CD14-positive monocyte (primary cell): Measurements from ENCODE around the gene PCDHGB7. TPM values are rescaled to one million over a fixed set of nuclear protein-coding genes. Genes with fewer than 3 reads are reported as not detected.
"Not testable (repeated sequence)": the region's sequence is repeated elsewhere in the genome, so short reads cannot be mapped to it uniquely, and the experiment has no call there.

Experiments used
- DNase-seq, 3 donors: peaks; one replicate each; pipeline ENCODE4 v3.0.0-alpha.2; 2011 to 2022
- H2AFZ ChIP-seq: 2 replicates; pipeline ENCODE4 v1.6.0; 2012; ENCODE audit warnings: mild to moderate bottlenecking, low read depth, low read length, inconsistent platforms; ENCODE audit not compliant: insufficient read depth, poor library complexity, severe bottlenecking
- H3K27ac ChIP-seq, 2 donors: 1 replicate in 1 of 2; 2 replicates in 1 of 2; pipeline ENCODE4 v1.5.1; 2012 to 2013; ENCODE audit warnings: low read length in 2 of 2, control low read depth in 1 of 2, inconsistent platforms in 1 of 2, low read depth in 1 of 2, mild to moderate bottlenecking in 1 of 2
- H3K27me3 ChIP-seq, 2 donors: one replicate each; pipeline versions ENCODE4 v1.6.0 to v1.6.1; 2011 to 2013; ENCODE audit warnings: low read length in 2 of 2; ENCODE audit not compliant: control insufficient read depth in 2 of 2, insufficient read depth in 2 of 2
- H3K36me3 ChIP-seq, 2 donors: replicated peaks in 1 of 2; 1 replicate in 1 of 2; 2 replicates in 1 of 2; pipeline versions ENCODE4 v1.5.1 to v1.6.1; 2012 to 2013; ENCODE audit warnings: low read length in 2 of 2, control low read depth in 1 of 2, inconsistent platforms in 1 of 2, mild to moderate bottlenecking in 1 of 2; ENCODE audit not compliant: insufficient read depth in 2 of 2, control insufficient read depth in 1 of 2
- H3K4me1 ChIP-seq, 2 donors: 1 replicate in 1 of 2; 2 replicates in 1 of 2; pipeline versions ENCODE4 v1.5.1 to v1.6.1; 2012 to 2013; ENCODE audit warnings: low read length in 2 of 2, control low read depth in 1 of 2, inconsistent platforms in 1 of 2, mild to moderate bottlenecking in 1 of 2, moderate library complexity in 1 of 2; ENCODE audit not compliant: insufficient read depth in 2 of 2, control insufficient read depth in 1 of 2
- H3K4me2 ChIP-seq: replicated peaks from 2 replicates; pipeline ENCODE3; 2012; ENCODE audit warnings: low read length, moderate library complexity, mild to moderate bottlenecking; ENCODE audit not compliant: poor library complexity, severe bottlenecking; ENCODE audit errors: extremely low read depth
- H3K4me3 ChIP-seq, 3 experiments: fragments of 200-600 bp in 1 of 3; sonication (generic) in 1 of 3; replicated peaks in 1 of 3; 1 replicate in 2 of 3; 2 replicates in 1 of 3; pipeline ENCODE4 v1.5.1; 2011 to 2013; ENCODE audit warnings: low read length in 3 of 3, mild to moderate bottlenecking in 3 of 3, control low read depth in 2 of 3, low read depth in 2 of 3, inconsistent platforms in 1 of 3, moderate library complexity in 1 of 3
- H3K79me2 ChIP-seq: 2 replicates; pipeline ENCODE4 v1.6.0; 2012; ENCODE audit warnings: mild to moderate bottlenecking, control low read depth, inconsistent platforms, low read length, moderate library complexity; ENCODE audit not compliant: insufficient read depth
- H3K9ac ChIP-seq: 2 replicates; pipeline ENCODE4 v1.6.0; 2017; ENCODE audit warnings: low read length, mild to moderate bottlenecking; ENCODE audit not compliant: insufficient read depth, poor library complexity, severe bottlenecking
- H3K9me3 ChIP-seq, 2 donors: replicated peaks in 1 of 2; 1 replicate in 1 of 2; 2 replicates in 1 of 2; pipeline versions ENCODE4 v1.5.1 to v1.6.1; 2012 to 2013; ENCODE audit warnings: low read length in 2 of 2, control low read depth in 1 of 2; ENCODE audit not compliant: control insufficient read depth in 1 of 2, insufficient read depth in 1 of 2
- H4K20me1 ChIP-seq: 2 replicates; pipeline ENCODE4 v1.6.0; 2012; ENCODE audit warnings: mild to moderate bottlenecking, low read length, control low read depth, moderate library complexity; ENCODE audit not compliant: insufficient read depth
- H3K27ac Mint-ChIP-seq, 7 donors: one replicate each; pipeline ENCODE4 v1.8.0; 2020; ENCODE audit warnings: mild to moderate bottlenecking in 7 of 7, mixed read lengths in 7 of 7, moderate library complexity in 6 of 7, inconsistent platforms in 2 of 7
- H3K27me3 Mint-ChIP-seq, 3 donors: one replicate each; pipeline ENCODE4 v1.8.0; 2021 to 2022; ENCODE audit warnings: low read depth in 3 of 3, mild to moderate bottlenecking in 3 of 3, mixed read lengths in 3 of 3, moderate library complexity in 3 of 3, inconsistent platforms in 1 of 3
- H3K36me3 Mint-ChIP-seq, 2 donors: one replicate each; pipeline ENCODE4 v1.8.0; 2020; ENCODE audit warnings: mixed read lengths in 2 of 2, inconsistent platforms in 1 of 2, mild to moderate bottlenecking in 1 of 2
- H3K4me1 Mint-ChIP-seq: one replicate; pipeline ENCODE4 v1.8.0; 2020; ENCODE audit warnings: mild to moderate bottlenecking, mixed read lengths
- H3K4me3 Mint-ChIP-seq, 2 donors: one replicate each; pipeline ENCODE4 v1.8.0; 2020; ENCODE audit warnings: mild to moderate bottlenecking in 2 of 2, mixed read lengths in 2 of 2, moderate library complexity in 1 of 2
- H3K9me3 Mint-ChIP-seq, 7 donors: one replicate each; pipeline ENCODE4 v1.8.0; 2020 to 2022; ENCODE audit warnings: mixed read lengths in 7 of 7, mild to moderate bottlenecking in 6 of 7, moderate library complexity in 6 of 7, inconsistent platforms in 2 of 7
- CTCF ChIP-seq: fragments of 200-600 bp; IDR thresholded peaks from one replicate; pipeline ENCODE4 v1.8.0; 2022; ENCODE audit warnings: antibody characterized with exemption, mild to moderate bottlenecking
- WGBS: methylation state at CpG from one replicate; pipeline ENCODE4 v1.1.5; 2013; ENCODE audit warnings: missing lambda C conversion rate; ENCODE audit not compliant: insufficient coverage; 5-methylcytosine and 5-hydroxymethylcytosine counted together
- intact Hi-C, 2 donors: fragments of 100-400 bp; cut with micrococcal nuclease; formaldehyde crosslinking; loops; one replicate each; pipeline versions ENCODE4 v1.15.0 to v1.15.1; 2023
- polyA minus RNA-seq: library from RNA; depleted of rRNA, polyadenylated mRNA; stranded (reverse); fragments of >200 nt; gene quantifications from 2 replicates; pipeline ENCODE4 v1.2.3, GENCODE V29; 2012
- polyA plus RNA-seq, 3 donors: library from polyadenylated mRNA; depleted of rRNA in 1 of 3; unstranded in 2 of 3; stranded (reverse) in 1 of 3; fragments of 300-500 nt in 2 of 3; fragments of >200 nt in 1 of 3; fragmentation: Illumina TruSeq in 2 of 3; gene quantifications; 1 replicate in 2 of 3; 2 replicates in 1 of 3; pipeline ENCODE4 v1.2.3, GENCODE V29; 2012 to 2021
- total RNA-seq, 12 experiments: library from RNA in 1 of 12; stranded (reverse) in 1 of 12; fragments of 120-200 nt in 1 of 12; gene quantifications; one replicate each; pipeline ENCODE4 v1.2.4 and lab custom pipeline; 2013 to 2026; ENCODE audit warnings: mixed read lengths in 6 of 12, inconsistent platforms in 1 of 12

PCDHGB7 gene
- total RNA-seq (2013): 0.08 TPM
- polyA plus RNA-seq (under 1 TPM in 1 of 3 donors, not detected in 2; 0.04 TPM), polyA minus RNA-seq (not detected in 2 replicates), total RNA-seq (lab: John Stamatoyannopoulos, UW) (0 to 1.0 (median 0.04) reads per million in 11 experiments)

- peaks cover 16 to 39% of the 10 kb centered on the region in 2 donors for H3K36me3 Mint-ChIP-seq
- DNase-seq: peak; percentile 56 to 69 (median 57)
Observed at GRCh38 chr5:141417494-141418172, at the start of gene PCDHGB7. TSS of gene PCDHGB7 (plus strand) at chr5:141417677. CDS start at chr5:141417860, 183 bp downstream.

More at GRCh38 chr5:141417494-141418172, at the start of gene PCDHGB7:
- H4K20me1 ChIP-seq, H3K9ac ChIP-seq, H3K36me3 ChIP-seq, H3K27ac ChIP-seq, H3K79me2 ChIP-seq, H3K27ac Mint-ChIP-seq: not testable (repeated sequence)
- Histone ChIP-seq H3K9me3 (peaks cover 40 to 64% of the 10 kb centered on the region in 2 donors), H3K4me3 (peak within 1 kb of the TSS; percentile 20 to 74 (median 44)), H2AFZ (peak within 1 kb of the TSS; percentile 80), H3K27me3 (peaks cover 82 to 100% of the 10 kb centered on the region in 2 donors), H3K4me1 (peaks cover 31 to 32% of the 10 kb centered on the region in 2 donors), H3K4me2 (peak within 1 kb of the TSS; percentile 70)
- Mint-ChIP-seq H3K9me3 (peaks cover 16 to 75% (median 58%) of the 10 kb centered on the region in 7 donors), H3K4me3 (peak within 1 kb of the TSS; percentile 84 to 93), H3K4me1 (peaks cover 47% of the 10 kb centered on the region), H3K27me3 (peaks cover 83 to 88% (median 88%) of the 10 kb centered on the region in 3 donors)
- WGBS: 7% methylated on average over 40 of the region's 47 CpGs
- intact Hi-C loops: loop anchor here in 1 of 2 donors (5.0 kb wide), 1 partner anchor 105 kb away; no protein-coding TSS in a partner anchor
- peak; percentile 77 for TF ChIP-seq CTCF
